ENCODE measurements around the gene PDE4D. TPM values are rescaled to one million over a fixed set of nuclear protein-coding genes. Genes with fewer than 3 reads are reported as not detected.

PDE4D gene
- total and polyA plus RNA-seq, 10 of the 15 experiments (the other 5 are each of a cell fraction or from before 2014, with no cell fraction given): 0.87 to 4.1 (median 2.2) TPM

GRCh38 chr5:59380350-59380951 lies 513.1 kb downstream of the PDE4D start (continued):
- TF ChIP-seq ETV6 (conservative IDR thresholded peaks at IDR 0.05 in 1 of 2, IDR thresholded peaks at IDR 0.05 in 1 of 2; ENCODE audit: borderline replicate concordance in 1 of 2, low read depth in 1 of 2) (peak in 1 of 2 experiments; percentile 27; a peak in 1 of 4 replicates), BMI1 (IDR thresholded peaks at IDR 0.05; ENCODE audit: borderline replicate concordance) (peak; percentile 70; the same call in 1 of the 2 replicates), ASH2L (IDR thresholded peaks at IDR 0.05; ENCODE audit: borderline replicate concordance, low read depth) (no peak), CBFB (IDR thresholded peaks at IDR 0.05; ENCODE audit: low read depth) (peak; percentile 91), PKNOX1 (IDR thresholded peaks at IDR 0.05) (peak; percentile 82), ZNF384 (IDR thresholded peaks at IDR 0.05; ENCODE audit: borderline replicate concordance, low read depth, low read length) (peak; percentile 82), ATF3 (IDR thresholded peaks at IDR 0.05; ENCODE audit: borderline replicate concordance, extremely low read depth, low read depth, low read length) (no peak), USF2 (IDR thresholded peaks at IDR 0.05; ENCODE audit: borderline replicate concordance, low read depth, low read length) (no peak), ELK1 (IDR thresholded peaks at IDR 0.05; ENCODE audit: low read depth, low read length) (no peak), POU2F2 (IDR thresholded peaks at IDR 0.05; ENCODE audit: borderline replicate concordance, low read depth, low read length) (peak; percentile 94; the same call in 2 of the 3 replicates), PAX5 (IDR thresholded peaks at IDR 0.05; ENCODE audit: borderline replicate concordance, low read depth, low read length) (peak; percentile 67; the same call in 1 of the 2 replicates), SMC3 (IDR thresholded peaks at IDR 0.05; ENCODE audit: borderline replicate concordance, low read length) (peak; percentile 67; the same call in 1 of the 2 replicates), BHLHE40 (IDR thresholded peaks at IDR 0.05; ENCODE audit: borderline replicate concordance in 1 of 2, low read depth in 2 of 2, low read length in 1 of 2) (peak; percentile 32 to 47; a peak in 2 of 4 replicates), PBX3 (IDR thresholded peaks at IDR 0.05; ENCODE audit: insufficient replicate concordance, low read depth, low read length) (no peak), LARP7 (IDR thresholded peaks at IDR 0.05) (no peak), GABPA (IDR thresholded peaks at IDR 0.05; ENCODE audit: low read depth) (no peak), BCL11A (IDR thresholded peaks at IDR 0.05; ENCODE audit: low read depth, low read length) (peak; percentile 86), CEBPZ (IDR thresholded peaks at IDR 0.05; ENCODE audit: low read depth, low read length) (no peak), DPF2 (IDR thresholded peaks at IDR 0.05) (0 out of 2 replicates have a peak, but pooled peaks have one; percentile 23), TCF3 (IDR thresholded peaks at IDR 0.05; ENCODE audit: borderline replicate concordance, insufficient read depth, low read depth, low read length) (no peak), MEF2A (IDR thresholded peaks at IDR 0.05; ENCODE audit: insufficient read depth, low read depth, low read length) (peak; percentile 69; the same call in 1 of the 2 replicates)

Measured in GM12878 (cell line).